Left ventricle myocardium inferior (tissue), 1 donor: ENCODE results near the gene SLC49A3. TPM values are rescaled to one million over a fixed set of nuclear protein-coding genes. Genes with fewer than 3 reads are reported as not detected.

Source experiments
- DNase-seq: peaks from one replicate; pipeline ENCODE4 v3.0.0-alpha.2; 2020
- H3K27ac ChIP-seq: fragments of 200-600 bp; replicated peaks from 2 replicates; pipeline ENCODE4 v1.8.0; 2021
- H3K27me3 ChIP-seq: fragments of 200-600 bp; 2 replicates; pipeline ENCODE4 v1.8.0; 2021; ENCODE audit warnings: low read depth
- H3K36me3 ChIP-seq: fragments of 200-600 bp; 2 replicates; pipeline ENCODE4 v1.8.0; 2021
- H3K4me1 ChIP-seq: fragments of 200-600 bp; 2 replicates; pipeline ENCODE4 v1.8.0; 2021
- H3K4me3 ChIP-seq: fragments of 200-600 bp; 2 replicates; pipeline ENCODE4 v1.8.0; 2021; ENCODE audit warnings: mild to moderate bottlenecking, moderate library complexity
- H3K9me3 ChIP-seq: fragments of 200-600 bp; replicated peaks from 2 replicates; pipeline ENCODE4 v1.8.0; 2021
- CTCF ChIP-seq: fragments of 200-600 bp; IDR thresholded peaks from 2 replicates; pipeline ENCODE4 v1.8.0; 2021; ENCODE audit warnings: antibody characterized with exemption, mild to moderate bottlenecking, borderline replicate concordance
- intact Hi-C: fragments of 100-400 bp; cut with micrococcal nuclease; formaldehyde crosslinking; loops from one replicate; pipeline ENCODE4 v1.11.0; 2022
- total RNA-seq: library from RNA; stranded (reverse); fragmentation: NEBNext Ultra II Directional; extraction: Animal tissue kit (Norgen Biotek cat#: 25700); gene quantifications from one replicate; pipeline ENCODE4 v1.2.1, GENCODE V29; 2021
- donor health status: DM: no; HTN: yes; CAD: no; lungs with severe emphysema.

Gene SLC49A3
- total RNA-seq, 1 donor from 2014 or later = 12.0 TPM

- no peak for TF ChIP-seq CTCF
- no peak overlapping the region for H3K27ac ChIP-seq
- no peak for DNase-seq
- no peak overlapping the region for H3K4me3 ChIP-seq
- H3K4me1 ChIP-seq = no peaks in the 10 kb centered on the region
- intact Hi-C loops = no loop called here
- peaks cover 63% of the 10 kb centered on the region for H3K27me3 ChIP-seq
- H3K9me3 ChIP-seq = peaks cover 12% of the 10 kb centered on the region
- no peaks in the 10 kb centered on the region for H3K36me3 ChIP-seq
Measured at GRCh38 chr4:633406-633805, 55.5 kb downstream of the SLC49A3 start.

GRCh38 chr4:632926-633325 lies 56.0 kb downstream of the SLC49A3 start:
- no peak for TF ChIP-seq CTCF
- intact Hi-C loops = no loop called here
- peak; percentile 4 for DNase-seq
- H3K27ac ChIP-seq = no peak overlapping the region
- peaks cover 62% of the 10 kb centered on the region for H3K27me3 ChIP-seq
- no peaks in the 10 kb centered on the region for H3K36me3 ChIP-seq
- no peak overlapping the region for H3K4me3 ChIP-seq
- peaks cover 12% of the 10 kb centered on the region for H3K9me3 ChIP-seq
- H3K4me1 ChIP-seq = no peaks in the 10 kb centered on the region

- no peaks in the 10 kb centered on the region for H3K36me3 ChIP-seq
- H3K27me3 ChIP-seq = peaks cover 58% of the 10 kb centered on the region
- H3K4me1 ChIP-seq = no peaks in the 10 kb centered on the region
- intact Hi-C loops = no loop called here
- H3K4me3 ChIP-seq = no peak overlapping the region
- no peak for TF ChIP-seq CTCF
- H3K9me3 ChIP-seq = peaks cover 12% of the 10 kb centered on the region
- H3K27ac ChIP-seq = no peak overlapping the region
- no peak for DNase-seq
Measured at GRCh38 chr4:632196-632790, 56.7 kb downstream of the SLC49A3 start.

Other genes starting within 250 kb of the SLC49A3 start
- gene ZNF721, start 190.0 kb downstream of the SLC49A3 start, total RNA-seq = 11.8 TPM
- gene PIGG, start 189.9 kb downstream of the SLC49A3 start, total RNA-seq = 17.8 TPM
- not detected for gene TMEM271, start 112.9 kb downstream of the SLC49A3 start, total RNA-seq
- gene PDE6B, start 63.6 kb downstream of the SLC49A3 start, total RNA-seq = 2.7 TPM
- gene ATP5ME, start 14.9 kb downstream of the SLC49A3 start, total RNA-seq = 914 TPM
- 4.5 TPM for gene MYL5, start 14.6 kb downstream of the SLC49A3 start, total RNA-seq
- gene PCGF3, start 16.7 kb upstream of the SLC49A3 start, total RNA-seq = 21.5 TPM
- 4.8 TPM for gene CPLX1, start 137.0 kb upstream of the SLC49A3 start, total RNA-seq
- 25.1 TPM for gene GAK, start 243.2 kb upstream of the SLC49A3 start, total RNA-seq
- gene TMEM175, start 243.3 kb upstream of the SLC49A3 start, total RNA-seq = 20.3 TPM